Stimulated activated CD4-positive, alpha-beta T cell treated with anti-CD3 and anti-CD28 coated beads, TNF-alpha, amount 100 ng/mL, for 1 hour (primary cell): Measurements from ENCODE around the gene HELQ.
"Not testable (repeated sequence)": the region's sequence is repeated elsewhere in the genome, so short reads cannot be mapped to it uniquely, and the experiment has no call there.

Experiments
- DNase-seq, 3 donors: peaks; one replicate each; pipeline ENCODE4 v3.0.0-alpha.2; 2020; ENCODE audit warnings: low read depth in 3 of 3, low spot score in 1 of 3

HELQ gene, protein sequence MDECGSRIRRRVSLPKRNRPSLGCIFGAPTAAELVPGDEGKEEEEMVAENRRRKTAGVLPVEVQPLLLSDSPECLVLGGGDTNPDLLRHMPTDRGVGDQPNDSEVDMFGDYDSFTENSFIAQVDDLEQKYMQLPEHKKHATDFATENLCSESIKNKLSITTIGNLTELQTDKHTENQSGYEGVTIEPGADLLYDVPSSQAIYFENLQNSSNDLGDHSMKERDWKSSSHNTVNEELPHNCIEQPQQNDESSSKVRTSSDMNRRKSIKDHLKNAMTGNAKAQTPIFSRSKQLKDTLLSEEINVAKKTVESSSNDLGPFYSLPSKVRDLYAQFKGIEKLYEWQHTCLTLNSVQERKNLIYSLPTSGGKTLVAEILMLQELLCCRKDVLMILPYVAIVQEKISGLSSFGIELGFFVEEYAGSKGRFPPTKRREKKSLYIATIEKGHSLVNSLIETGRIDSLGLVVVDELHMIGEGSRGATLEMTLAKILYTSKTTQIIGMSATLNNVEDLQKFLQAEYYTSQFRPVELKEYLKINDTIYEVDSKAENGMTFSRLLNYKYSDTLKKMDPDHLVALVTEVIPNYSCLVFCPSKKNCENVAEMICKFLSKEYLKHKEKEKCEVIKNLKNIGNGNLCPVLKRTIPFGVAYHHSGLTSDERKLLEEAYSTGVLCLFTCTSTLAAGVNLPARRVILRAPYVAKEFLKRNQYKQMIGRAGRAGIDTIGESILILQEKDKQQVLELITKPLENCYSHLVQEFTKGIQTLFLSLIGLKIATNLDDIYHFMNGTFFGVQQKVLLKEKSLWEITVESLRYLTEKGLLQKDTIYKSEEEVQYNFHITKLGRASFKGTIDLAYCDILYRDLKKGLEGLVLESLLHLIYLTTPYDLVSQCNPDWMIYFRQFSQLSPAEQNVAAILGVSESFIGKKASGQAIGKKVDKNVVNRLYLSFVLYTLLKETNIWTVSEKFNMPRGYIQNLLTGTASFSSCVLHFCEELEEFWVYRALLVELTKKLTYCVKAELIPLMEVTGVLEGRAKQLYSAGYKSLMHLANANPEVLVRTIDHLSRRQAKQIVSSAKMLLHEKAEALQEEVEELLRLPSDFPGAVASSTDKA

DNA sequence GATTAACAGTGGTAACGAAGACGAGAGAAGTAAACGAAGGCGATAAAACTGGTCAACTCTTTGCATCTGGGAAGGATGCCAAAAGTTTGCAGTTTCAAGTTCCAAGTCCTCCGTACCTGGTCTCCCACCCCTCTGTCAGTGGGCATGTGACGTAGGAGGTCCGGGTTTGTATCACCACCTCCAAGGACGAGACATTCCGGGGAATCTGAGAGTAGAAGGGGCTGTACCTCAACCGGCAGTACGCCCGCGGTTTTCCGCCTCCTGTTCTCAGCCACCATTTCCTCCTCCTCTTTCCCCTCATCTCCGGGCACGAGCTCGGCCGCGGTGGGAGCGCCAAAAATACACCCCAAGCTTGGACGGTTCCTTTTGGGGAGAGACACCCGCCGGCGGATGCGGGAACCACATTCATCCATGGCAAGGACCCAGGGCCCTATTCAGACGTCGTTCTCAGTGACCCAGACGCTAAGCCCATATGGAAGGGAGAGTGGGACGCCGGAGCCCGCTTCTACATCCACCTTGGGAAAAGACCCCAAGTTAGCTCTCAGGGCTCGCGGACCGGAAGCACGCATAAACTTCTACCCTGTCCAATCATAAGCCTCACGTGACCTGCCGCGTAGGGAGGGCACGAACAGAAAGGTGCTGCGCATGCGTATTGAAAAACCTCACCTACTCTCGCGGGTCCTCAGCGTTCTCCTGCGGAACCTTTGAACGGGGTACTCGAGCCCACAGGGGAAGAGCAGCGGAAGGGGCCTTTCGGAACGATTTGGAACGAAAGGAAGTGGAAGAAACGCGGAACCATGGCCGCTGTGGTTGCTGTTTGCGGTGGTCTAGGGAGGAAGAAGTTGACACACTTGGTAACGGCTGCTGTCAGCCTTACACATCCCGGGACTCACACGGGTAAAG is at the start of gene HELQ, which contains the start of gene MRPS18C:
HELQ (minus strand) TSS at position 543 of the 903 bp plus-strand sequence; CDS start at position 413, 130 bp downstream.
MRPS18C (plus strand) TSS at position 778 of the 903 bp plus-strand sequence; CDS start at position 798, 20 bp downstream.
- peak; percentile 75 to 92 (median 86) for DNase-seq

DNA sequence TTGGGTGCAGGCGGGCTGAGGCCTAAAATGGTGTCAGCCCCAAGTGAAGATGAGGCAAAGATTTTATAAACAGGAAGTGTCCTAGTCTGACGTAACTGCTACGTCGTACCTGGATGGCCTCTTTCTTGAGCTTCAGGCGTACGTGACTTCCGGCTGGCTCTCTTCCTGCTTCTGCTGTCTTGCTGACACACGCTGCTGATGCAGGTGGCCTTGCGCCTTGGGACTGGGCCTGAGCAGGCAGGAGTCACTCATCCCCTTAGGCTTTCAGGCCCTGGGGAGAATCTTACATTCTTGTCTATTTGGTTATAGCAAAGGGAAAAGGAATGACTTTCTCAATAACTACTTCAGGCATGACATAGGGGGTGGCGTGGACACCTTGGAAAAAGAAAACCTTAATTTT is 49.4 kb upstream of the HELQ start:
- DNase-seq = no peak

DNA sequence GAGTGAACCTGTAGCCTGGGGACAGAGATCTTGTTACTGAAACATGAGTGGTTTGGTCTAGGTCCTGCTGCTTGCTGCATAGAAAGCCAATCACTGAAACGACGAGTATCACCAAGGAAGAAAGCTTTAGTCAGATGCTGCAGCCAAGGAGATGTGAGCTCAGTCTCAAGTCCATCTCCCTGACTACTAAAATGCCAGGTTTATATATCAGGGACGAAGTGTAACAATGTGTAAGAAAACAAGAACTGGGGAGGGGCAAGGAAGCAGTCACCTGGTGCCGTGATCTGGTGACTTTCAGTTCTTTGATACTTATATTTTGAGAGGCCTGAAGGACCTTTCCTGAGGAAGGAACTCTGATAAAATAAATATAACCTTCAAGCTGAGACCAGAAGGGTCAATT is 48.9 kb upstream of the HELQ start:
- DNase-seq = no peak

DNA sequence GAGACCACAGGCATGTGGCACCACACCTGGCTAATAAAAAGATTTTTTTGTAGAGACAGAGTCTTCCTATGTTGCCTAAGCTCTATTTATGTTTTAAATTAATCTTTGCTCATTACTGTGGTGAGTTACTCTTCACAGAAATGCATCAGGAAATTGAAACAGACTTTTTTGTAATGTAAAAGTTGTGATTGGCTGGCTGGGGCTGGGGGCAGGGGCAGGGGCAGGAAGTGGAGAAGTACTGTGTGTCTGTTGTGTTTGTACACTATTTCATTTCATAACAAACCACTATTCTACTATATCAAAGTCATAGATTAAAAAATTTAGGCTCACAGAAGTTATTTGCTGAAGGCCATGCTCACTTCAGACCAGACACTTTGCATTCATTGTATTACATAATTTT is 48.4 kb upstream of the HELQ start:
- no peak for DNase-seq

DNA sequence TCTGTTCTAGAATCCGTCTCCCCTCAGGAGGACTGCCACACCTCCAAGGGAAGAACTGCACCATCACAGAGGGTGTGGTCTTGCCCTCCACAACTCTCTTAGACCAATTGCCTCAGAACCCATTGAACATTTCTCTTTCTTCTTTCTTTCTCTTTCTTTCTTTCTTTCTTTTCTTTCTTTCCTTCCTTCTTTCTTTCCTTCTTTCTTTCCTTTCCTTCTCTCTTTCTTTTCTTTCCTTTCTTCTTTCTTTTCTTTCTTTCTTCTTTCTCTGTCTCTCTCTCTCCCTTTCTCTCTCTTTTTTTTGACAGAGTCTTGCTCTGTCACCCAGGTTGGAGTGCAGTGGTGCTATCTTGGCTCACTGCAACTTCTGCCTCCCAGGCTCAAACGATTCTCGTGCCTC is 46.0 kb upstream of the HELQ start:
- DNase-seq = not testable (repeated sequence)

DNA sequence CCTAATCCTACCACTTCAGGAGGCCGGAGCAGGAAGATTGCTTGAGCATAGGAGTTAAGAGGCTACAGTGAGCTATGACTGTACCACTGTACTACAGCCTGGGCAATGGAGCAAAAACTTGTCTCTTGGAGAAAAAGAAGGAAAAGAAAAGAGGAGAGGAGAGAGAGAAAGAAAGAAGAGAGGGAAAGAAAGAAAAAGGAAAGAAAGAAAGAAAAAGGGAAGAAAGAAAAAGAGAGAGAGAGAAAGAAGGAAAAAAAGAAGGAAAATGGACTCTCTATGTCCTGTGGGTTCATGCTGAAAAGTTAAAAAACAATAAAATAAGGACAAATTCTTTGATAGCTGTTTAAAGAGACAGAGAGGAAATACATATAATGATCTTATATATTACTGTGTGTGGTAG is 42.6 kb upstream of the HELQ start:
- DNase-seq = no peak

DNA sequence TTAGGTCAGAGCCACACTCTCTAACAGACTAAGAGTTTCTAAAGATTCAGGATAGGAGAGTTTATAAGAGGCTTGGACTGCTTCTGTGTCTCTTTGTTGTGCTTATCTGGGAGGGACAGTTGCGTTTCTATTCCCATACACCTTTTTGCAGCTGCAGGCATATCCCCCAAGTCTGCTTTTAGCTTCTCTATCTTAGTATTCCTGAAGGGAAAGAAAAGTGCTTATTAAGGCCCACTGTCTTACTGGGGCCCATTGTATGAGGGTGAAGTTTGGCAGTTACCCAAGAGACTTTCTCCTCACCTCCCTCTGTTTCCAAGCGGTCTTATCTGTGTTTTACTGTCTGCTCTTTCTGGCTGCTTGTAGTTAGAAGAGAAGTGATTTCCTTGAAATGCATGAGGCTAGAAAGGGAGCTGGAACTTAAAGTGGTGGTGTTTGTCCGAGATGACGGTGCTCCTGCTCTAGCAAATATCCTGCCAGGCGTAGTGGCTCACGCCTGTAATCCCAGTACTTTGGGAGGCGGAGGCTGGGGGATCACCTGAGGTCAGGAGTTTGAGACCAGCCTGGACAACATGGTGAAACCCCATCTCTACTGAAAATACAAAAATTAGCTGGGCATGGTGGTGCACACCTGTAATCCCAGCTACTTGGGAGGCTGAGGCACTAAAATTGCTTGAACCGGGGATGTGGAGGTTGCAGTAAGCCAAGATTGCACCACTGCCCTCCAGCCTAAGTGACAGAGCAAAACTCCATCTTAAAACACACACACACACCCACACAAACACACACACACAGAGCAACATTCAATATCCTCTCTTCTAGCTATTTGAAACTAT is 40.7 kb upstream of the HELQ start:
- DNase-seq = not testable (repeated sequence)

DNA sequence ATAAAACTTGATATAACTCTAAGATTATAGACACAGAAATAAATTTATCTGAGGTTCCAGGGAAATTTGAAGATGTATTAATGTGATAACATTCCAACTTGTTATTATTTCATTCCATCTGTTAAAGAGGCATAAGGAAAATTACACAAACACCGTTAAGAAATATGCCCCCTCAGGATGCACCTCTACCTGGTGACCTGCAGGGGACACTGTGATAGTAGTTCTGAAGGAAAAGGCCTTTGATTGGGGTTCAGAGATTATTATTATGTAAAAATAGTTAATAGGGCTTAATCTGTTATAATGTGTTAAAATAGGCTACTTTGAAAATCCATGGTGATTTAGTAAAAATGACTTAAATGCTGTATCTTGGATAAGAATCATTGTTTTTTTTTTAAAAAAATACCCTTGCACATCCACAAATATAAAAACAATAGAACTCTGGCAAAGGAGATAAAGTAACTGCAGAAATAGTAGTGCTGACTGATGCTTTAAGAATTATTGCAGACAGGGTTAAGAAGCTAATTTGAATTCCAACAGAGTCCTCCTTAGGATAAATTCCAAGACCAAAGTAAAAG is 35.3 kb upstream of the HELQ start:
- DNase-seq = no peak

DNA sequence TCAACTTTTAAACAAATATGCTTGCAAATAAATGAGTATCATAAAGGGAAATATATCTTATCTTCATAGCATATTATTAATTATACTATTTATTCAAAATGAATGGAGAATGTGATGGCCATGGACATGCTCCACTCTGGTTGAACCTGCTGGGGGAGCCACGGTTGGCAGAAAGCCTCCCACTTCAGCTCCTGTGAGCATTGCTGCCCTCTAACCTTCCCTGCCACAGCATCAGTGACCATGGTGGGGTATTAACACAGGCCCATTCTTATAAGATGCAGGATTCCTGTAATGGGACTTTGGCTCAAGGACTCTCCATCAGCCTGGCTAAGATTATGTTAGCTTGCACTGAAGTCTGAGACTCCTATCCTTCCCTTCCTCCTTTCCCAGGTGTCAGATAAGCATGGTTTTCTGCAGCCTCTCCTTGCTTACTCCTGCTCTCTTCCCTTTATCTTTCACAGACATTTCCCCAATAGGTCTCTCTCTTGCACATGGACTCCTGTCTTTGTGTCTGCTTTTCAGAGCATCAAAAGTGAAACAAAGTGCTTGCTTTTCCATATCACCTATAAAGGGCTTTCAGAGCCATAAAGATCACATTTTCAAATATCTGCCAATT is 34.2 kb upstream of the HELQ start:
- no peak for DNase-seq

DNA sequence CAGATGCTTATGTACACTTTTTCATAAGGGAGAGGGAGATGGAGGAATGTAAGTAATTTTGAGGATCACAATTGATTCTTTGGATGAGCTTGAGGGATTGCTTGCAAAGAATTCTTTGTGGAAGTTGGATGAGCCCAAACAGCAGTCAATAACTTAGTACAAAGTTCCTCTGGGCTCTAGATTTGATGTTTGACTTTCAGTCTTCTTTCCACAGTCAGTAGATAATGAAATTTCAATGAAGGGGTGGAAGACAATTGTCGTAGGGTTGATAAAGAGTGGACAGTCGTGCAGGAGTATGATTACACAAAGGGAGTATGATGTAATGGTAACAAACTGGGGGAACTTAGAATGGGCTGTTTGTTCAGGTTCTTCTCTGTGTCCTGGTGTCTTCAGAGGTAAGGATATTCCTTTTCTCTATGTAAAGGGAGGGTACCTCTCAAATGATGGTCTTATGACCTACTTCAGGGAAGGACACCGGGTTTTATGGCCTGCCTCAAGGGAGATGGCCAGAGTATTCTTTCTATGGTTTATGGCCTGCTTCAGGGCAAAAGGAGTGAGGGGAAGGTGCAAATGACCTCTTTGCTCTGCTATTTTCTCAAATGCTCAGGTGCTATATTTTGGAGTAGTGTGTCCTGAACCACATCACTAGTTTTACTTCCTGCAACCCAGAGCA is 31.0 kb upstream of the HELQ start:
- DNase-seq = no peak

DNA sequence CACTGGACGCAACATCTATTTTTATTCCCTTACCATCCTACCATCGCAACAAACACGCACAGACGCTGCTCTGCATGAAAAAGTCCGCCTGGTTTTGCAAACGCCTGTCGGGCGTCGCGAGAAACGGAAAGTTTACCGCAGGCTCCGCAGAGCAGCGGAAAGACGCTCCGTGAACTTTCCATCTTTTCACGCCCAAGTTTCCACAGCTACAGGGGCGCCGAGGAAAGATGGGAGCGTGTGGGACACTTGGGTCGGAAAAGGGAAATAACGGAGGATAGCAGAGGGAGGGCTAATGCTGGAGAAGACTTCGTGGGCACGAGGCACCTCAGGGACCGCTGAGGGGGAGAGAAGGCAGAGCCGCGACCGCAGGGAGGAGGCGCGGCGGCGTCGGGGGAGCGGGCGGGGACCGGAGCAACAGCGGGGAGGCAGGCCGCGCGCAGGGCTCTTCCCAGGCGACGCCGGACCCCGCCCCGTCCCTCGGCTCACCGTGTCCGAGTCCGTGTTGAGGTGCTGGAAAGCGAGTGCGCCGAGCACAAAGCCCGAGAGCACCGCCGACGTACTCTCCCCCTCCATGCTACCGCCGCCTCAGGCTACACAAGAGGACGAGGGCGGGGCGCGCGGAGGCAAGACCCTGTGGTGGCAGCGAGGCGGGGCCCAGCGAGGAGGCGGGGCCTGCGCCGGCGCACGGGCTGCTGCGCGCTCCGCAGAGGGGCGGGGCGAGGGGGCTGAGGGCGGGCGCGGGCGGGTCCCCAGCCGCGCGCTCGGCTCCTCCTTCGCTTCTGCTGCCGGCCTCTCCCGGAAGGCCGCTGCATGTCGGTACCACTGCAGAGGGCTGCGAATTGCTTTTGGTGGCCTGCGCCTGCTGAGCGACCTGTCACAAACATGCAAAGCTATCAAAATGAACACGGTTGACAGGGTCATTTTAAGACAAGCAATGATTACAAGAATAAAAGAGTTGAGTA is 29.2 kb upstream of the HELQ start, which contains the start of gene ABRAXAS1:
ABRAXAS1 (minus strand) TSS at position 601 of the 962 bp plus-strand sequence; CDS start at position 573, 28 bp downstream.
- peak; percentile 82 to 95 (median 90) for DNase-seq

DNA sequence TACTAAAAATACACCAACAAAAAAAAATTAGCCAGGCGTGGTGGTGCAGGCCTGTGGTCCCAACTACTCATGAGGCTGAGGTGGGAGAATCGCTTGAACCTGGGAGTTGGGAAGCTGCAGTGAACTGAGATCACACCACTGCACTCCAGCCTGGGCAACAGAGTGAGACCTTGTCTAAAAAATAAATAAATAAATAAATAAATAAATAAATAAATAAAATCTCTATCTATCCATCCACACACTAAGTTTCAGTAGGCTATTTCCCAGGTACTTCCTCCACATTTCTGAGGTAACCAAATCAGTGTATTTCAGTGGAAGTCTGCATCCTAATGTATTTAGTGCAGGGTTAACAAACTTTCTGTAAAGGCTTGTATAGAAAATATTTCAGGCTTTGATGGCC is 18.3 kb upstream of the HELQ start:
- DNase-seq = no peak

DNA sequence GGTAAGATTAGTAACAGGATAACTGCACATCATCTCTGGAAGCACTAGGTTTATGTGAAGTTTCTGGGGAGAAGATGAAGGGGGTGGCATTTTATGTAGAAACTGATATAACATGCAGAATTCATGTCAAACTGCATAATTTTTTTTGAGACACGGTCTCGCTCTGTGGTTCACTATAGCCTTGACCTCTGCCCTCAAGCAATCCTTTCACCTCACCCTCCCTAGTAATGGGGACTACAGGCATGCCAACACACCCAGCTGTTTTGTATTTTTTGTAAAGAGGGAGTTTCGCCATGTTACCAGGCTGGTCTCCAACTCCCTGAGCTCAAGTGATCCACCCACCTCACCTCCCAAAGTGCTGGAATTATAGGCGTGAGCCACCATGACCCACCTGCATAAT is 17.8 kb upstream of the HELQ start:
- DNase-seq = no peak

DNA sequence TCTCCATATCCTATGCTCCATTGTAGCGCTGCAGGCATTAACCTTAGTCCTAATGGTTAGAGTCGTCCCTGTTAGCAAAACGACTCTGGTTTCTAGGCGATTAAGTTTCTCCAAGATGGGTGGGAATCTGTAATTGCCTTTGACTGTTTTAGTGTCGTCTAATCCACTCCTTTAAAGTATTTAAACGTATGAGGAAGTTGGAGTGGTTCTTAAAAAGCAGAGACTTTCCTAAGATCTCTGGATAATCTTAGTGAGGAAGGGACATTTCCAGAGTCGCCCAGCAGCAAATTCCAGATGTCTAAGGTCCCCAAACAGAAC is 520 bp upstream of the HELQ start:
- DNase-seq = no peak

DNA sequence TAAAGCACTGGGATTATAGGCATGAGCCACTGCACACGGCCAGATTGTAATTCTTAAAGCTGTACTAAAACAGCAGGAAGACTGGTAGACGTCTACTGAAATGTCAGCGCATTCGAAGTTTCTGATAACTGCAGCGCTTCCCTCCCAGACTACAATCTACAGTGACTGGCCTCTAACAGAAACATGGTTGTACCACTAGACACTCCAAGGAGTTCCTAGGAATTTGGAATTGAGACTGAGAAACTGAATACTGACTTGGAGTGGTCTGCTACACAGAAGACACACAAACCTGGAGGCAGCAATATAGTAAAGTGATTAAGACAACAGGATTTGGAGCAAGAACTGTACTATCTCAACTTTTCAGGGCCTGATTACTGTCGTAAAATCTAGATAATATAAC is 937 bp downstream of the HELQ start:
- DNase-seq = no peak

DNA sequence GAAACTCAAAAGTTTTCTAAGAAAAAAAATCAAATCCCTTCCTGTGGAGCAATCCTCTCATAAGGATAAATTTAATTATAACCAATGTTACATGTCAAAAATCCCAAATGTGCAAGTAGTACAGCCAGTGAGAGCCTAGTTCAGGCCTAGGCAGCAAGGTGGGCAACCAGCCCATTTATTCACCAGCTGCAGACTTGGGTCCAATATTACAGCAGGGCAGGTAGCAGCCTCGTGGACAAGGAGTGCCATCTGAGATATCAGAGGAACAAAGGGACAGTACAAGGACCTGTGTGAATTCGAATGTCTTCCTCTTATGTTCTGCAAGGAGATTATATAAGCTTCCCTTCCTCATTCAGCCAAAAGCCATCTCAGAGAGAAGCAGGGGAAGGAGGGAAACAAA is 6.6 kb downstream of the HELQ start:
- DNase-seq = no peak

DNA sequence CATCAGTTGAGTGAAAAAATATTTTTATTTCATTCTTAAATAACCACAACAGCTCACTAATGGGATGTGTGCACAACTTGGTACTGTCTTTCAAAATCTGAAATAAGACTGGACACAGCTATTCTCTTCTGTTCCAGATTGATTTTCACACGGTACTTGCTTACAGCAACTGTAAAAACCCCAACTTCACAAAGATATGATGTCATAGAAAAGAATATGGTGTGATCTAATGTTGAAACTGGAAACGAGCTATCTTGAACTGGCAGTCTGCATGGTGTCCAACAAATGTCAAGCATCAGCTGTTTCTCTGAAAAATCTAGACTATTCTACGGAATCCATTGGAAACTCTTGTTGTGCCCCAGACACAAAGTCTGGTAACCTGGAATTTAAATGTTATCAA is 14.7 kb downstream of the HELQ start:
- no peak for DNase-seq
